IPS-11a (cell line): Measurements from ENCODE around the gene POLD2.
"Not testable (repeated sequence)": the region's sequence is repeated elsewhere in the genome, so short reads cannot be mapped to it uniquely, and the experiment has no call there.

Experiments used
- H3K4me3 ChIP-seq: one replicate; pipeline ENCODE4 v1.5.1; 2013; ENCODE audit warnings: low read depth, low read length, control low read depth

The POLD2 gene

DNA sequence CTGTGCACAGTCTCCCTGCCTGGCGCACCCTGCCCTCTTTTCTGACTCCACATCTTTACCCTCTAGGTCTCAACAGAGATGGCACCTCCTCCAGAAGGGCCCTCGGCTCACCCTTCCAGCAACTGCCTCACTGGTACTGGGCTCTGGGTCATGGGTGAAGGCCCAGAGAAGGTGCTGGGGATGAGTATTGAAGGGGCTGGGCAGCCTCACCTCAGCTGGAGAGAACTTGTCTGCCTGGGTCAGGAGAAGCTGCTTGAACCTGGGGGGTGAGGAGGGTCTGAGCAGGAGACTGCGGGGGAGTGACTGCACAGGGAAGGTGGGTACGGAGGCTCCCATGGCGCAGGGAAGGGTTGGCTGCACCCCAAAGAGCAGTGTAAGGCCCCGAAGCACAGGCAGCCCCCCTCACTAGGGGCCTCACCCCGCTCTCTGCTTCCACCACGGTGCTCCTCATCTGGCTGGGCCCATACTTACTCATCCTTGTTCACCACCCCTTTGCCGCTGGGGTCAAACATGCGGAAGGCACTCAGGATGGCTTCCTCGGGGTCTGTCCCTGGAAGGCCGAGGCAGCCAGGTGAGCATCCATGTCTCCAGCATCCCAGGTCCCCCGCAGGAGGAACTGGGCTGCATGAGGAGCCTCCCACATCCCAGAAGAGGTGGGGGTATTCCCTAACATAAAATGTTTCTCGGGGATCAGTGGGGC, 16.1 kb upstream of the POLD2 start:
- H3K4me3 ChIP-seq: no peak overlapping the region

DNA sequence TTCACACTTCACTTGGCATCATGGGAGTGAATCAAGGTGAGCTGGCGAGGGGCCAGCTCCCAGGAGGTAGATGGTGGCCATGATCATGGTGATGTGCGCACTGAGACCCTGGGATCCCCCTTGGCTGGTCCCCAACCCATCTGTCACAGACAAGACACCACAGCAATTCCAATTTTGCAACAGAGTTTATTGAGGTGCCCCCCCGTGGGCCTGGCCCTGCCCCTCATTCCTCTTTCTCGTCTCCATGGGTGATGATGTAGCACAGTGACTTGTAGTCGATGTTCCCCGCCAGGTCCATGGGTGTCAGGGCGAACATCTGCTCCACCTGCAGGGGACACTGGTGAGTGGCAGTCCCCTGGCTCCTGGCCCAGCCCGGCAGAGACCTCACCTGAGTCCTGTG, 15.3 kb upstream of the POLD2 start:
- H3K4me3 ChIP-seq: no peak overlapping the region

DNA sequence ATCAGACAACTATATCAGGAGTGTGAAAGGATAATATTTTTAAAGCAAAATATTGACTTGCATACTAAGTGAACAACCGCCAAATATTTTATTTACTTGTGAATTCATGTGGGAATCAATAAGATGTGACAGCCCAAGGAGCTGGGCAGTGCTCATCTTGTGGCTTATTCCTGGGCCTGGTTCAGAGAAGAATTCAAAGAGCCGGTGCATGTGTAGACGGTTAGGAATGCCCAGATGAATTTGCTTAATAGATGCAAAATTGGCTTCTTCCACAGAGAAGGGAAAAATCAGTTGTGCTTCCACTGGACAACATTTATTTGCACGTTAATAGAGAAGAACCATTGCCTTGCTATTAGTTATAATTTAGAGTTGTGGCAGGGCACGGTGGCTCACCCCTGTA, 13.4 kb upstream of the POLD2 start:
- no peak overlapping the region for H3K4me3 ChIP-seq

DNA sequence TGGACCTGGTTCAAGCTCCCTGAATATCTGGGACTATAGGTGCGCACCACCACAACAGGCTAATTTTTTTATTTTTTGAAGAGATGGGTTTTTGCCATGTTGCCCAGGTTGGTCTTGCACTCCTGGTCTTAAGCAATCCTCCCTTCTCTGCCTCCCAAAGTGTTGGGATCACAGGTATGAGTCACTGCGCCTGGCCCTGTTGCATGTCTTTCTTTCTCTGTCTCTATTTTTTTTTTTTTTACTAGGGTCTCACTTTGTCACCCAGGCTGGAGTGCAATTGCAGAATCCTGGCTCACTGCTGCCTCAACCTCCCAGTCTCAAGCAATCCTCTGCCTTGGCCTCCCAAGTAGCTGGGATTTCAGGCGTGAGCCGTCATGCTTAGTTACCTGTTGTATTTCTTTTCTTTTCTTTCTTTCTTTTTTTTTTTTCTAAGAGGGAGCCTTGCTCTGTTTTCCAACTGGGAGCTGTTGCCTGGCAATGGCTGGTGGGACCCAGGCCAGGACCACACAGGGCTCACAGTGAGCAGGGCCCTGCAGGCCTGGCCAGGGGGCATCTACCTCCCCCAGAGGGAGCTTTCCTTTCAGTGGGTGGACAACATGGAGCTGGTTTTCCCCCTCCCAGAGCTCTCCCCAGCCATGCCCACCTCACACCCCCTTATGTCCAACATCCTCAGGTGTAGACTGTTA, 11.7 kb upstream of the POLD2 start:
- no peak overlapping the region for H3K4me3 ChIP-seq

DNA sequence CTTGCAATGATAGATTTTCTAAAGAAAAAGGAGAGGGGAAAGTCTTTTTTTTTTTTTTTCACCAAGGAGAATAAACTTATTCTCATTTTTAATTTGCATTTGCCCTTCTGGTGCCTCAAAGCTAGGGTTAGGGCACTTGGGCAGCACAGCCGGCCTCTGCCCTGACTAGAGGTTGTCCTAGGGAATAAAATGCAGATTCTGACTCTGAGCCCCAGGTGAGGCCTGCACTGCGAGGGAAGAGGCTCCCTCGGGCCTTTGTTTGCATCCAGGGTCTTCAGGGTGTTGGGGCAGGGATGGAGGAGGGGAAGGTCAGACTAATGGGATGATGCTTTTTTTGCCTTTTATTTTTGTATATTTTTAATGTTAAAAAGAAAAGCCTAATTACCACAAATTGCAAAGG, 9.9 kb upstream of the POLD2 start:
- H3K4me3 ChIP-seq: no peak overlapping the region

DNA sequence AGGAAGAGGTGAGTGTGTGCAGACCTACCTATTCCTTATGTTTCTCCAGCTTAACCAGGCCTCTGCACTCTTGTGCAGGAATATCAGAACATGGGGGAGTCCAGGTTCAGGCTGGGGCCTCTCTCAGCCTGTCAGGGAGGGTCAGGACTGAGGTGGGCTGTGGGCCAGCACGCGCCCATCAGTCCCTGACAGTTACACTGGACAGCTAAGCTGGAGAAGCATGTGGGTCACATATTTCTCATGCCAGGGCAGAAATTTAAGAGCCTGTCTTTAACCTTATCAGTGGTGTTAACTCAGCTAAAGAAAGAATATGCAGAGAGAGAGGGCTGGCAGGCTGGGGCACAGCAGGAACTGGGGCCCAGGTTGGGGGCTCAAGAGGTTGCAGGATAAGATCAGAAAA, 8.7 kb upstream of the POLD2 start:
- no peak overlapping the region for H3K4me3 ChIP-seq

DNA sequence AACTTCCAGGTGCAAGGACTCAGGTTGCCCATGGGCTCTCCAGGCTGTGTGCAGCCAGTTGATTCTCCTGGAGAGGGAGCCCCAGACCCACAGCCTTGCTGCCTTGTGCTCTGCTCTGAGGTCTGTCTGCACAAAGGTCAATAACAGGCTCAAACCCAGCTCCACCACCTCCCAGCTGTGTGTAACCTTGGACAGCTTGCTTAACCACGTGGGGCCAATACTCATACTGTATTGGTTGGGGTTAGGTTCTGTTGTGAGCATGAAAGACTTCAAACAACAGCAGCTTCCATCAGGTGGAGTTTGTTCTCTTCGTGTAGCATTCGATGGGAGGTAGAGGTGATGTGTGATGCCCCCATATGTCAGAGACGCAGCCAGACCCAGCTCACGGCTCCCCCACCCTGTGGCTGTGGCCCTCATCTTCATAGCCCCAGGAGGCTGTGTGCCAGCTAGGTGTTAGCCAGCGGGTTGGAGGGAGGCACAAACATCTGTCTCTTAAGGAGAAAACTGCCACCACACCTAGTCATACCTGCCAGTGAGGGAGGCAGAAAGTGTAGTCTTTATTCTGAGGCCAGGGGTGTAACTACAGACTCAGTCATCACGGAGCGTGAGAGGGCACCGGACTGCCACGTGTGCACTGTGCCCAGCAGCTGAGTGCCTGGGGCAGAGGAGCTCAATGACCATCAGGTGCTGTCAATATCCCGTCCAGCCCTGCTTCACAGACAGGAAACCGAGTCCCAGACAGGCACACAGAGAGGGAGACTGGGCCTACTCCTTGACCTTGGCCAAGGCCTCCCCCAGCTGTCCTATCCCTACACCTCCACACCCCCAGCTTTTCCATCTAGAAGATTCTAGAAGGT, 8.1 kb upstream of the POLD2 start:
- H3K4me3 ChIP-seq: no peak overlapping the region

DNA sequence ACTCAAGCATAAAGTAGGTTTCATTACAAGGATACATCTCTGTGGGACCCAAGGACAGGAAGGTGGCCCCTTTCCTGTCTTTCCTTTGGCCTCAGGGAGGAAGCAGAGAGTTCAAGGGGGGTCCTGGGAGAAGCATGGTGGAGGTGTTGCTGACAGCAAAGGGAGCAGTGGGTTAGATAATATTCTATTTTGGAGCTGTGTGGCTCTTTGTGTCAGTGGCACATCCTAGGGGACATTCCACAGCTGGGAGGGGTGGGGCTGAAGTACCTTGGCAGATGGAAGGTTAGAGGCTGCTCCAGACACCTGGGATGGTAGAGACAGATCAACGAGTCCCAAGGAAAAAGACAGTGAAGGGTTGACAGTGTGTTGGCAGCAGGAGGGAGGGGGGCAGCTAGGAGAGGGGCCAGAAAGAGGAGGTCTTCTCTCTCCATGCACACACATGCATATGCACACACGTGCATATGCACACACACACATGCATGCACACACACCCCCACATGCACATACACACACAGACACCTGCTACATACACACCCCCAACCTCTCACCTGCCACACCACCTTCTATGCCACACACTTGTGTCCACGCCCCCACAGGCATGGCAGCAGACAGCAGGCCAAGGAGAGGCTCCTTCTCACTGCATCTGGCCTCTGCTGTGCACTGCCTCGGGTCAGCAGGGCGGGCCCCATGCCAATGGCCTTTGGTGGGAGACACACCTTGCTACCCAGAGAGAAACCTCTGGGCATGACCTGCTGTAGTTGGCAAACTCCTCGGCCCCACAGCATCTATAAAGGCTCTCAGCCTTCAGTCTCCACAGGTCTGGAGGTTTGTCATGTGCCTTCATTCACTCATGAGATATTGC, 5.6 kb upstream of the POLD2 start:
- H3K4me3 ChIP-seq: no peak overlapping the region

DNA sequence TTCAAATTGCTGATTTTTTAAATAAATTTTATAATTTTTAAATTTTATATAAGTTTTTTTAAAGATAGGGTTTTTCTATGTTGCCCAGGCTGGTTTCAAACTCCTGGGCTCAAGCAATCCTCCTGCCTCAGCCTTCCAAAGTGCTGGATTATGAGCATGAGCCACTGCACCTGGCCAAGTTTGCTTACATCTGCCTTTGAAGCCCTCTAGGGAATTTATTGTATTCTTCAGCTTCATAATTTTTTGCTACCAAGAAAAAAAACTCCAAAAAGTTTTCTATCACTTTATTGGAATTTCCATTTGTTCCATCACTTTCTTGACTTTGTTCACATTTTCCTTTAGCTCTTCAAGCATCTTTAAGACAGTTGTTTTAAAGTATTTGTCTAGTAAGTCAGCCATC, 3.8 kb upstream of the POLD2 start:
- H3K4me3 ChIP-seq: no peak overlapping the region

DNA sequence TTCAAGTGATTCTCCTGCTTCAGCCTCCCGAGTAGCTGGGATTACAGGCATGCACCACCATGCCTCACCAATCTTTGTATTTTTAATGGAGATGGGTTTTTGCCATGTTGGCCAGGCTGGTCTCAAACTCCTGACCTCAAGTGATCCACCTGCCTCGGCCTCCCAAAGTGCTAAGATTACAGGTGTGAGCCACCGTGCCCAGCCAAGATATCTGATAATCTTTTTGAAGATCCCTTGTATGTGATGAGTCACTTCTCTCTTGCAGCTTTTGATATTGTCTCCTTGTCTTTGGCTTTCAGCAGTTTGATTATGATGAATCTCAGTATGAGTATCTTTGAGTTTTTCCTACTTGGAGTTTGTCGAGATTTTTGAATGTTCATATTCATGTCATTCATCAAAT, 3.2 kb upstream of the POLD2 start:
- H3K4me3 ChIP-seq: not testable (repeated sequence)

DNA sequence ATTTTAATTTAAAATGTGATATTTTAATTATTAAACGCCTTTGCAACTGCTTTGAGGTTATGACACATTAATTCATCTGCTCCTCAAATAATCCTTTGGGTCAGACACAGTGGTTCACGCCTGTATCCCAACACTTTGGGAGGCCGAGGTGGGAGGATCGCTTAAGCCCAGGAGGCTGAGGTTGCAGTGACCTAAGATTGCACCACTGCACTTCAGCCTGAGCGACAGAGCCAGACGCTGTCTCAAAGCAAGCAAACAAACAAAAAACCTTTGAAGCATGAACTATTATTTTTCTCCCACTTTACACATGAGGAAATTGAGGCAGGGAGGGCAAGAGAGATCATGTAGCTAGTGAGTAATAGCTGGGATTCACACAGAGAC, 1.5 kb upstream of the POLD2 start:
- H3K4me3 ChIP-seq: no peak overlapping the region

DNA sequence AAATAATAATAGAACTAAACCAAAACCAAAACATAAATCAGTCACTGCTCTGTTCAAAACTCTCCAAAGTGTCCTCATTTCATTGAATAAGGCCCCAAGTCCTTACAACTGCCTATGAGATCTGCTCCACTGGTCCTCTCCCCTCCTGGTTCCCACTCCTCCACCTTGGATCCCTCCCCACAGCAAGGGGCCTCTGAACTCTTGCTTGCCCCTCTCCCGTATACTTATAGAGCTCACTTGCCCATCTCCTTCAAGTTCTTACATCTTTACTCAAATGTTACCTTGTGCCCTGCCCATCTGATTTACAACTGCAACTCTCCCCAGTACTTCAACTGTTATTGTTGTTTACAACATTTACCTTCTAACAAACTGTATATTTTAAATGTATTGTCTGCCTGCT, 819 bp downstream of the POLD2 start:
- H3K4me3 ChIP-seq: peak overlapping the region; percentile 86

DNA sequence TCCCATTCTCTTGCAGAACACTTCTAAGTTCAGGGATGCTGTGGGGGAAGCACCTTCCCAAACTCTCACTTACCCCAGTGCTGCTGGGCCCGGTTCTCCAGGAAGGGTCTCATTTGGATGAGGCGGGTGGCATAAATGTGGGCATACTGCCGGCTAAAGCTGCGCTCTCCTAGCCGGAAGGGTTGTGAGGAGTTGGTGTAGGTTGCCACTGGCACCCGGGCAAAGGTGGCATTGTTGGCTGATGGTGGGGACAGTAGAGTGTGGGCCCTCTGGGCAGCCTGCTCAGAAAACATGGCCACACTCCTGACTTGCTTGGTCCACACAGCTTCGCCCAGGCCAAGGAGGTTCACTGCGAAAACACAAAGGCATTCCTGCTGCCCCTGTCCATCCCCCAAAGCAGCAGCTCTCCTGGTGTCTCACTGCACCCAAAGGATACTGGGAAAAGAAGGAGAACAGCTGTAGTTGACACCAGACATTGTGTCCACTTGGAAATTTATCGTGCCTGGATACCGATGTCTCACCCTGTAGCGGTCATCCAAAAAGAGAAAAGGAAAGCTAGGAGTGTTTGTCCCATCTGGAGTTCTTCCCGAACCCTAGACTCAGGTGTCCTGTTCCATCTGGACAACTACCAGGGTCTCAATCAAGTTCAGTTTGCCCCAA, 1.5 kb downstream of the POLD2 start:
- no peak overlapping the region for H3K4me3 ChIP-seq

DNA sequence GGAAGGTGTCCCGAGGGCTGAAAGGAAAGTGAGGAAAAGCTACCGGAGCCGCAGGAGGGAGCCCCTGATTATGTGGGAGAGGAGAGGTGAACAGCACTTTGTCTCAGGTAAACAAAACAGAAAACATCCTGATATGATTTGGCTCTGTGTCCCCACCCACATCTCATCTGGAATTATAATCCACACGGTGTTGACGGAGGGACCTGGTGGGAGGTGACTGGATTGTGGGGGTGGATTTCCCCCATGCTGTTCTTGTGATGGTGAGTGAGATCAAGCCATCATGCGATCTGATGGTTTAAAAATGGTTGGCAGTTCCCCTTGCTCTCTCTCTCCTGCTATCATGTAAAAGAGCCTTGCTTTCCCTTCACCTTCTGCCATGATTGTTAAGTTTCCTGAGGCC, 3.0 kb downstream of the POLD2 start:
- no peak overlapping the region for H3K4me3 ChIP-seq

DNA sequence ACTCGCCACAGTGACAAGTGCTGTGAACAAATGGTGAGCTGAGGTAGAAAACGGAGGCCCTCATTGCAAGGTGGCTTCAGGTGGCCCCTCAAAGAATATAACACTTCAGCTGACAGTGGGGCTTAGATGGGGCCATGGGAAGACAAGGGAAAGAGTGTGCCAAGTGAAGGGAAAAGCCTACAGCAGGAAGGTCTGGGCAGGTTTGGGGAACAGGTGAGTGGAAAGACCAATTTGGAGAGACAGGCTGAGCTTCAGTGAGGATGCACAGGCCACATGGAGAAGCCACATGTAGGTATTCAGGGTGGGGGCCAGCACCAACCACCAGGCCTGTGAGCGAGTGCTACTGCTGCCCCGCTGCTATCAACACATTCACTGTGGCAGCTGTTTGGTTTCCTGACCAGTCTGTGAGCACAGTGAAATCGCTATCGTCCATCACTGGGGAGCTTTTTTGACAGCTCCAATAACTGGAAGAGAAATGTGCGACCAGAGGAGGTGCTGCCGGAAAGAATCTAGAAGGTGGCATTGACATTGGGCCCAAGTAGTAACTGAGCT, 3.4 kb downstream of the POLD2 start:
- no peak overlapping the region for H3K4me3 ChIP-seq

DNA sequence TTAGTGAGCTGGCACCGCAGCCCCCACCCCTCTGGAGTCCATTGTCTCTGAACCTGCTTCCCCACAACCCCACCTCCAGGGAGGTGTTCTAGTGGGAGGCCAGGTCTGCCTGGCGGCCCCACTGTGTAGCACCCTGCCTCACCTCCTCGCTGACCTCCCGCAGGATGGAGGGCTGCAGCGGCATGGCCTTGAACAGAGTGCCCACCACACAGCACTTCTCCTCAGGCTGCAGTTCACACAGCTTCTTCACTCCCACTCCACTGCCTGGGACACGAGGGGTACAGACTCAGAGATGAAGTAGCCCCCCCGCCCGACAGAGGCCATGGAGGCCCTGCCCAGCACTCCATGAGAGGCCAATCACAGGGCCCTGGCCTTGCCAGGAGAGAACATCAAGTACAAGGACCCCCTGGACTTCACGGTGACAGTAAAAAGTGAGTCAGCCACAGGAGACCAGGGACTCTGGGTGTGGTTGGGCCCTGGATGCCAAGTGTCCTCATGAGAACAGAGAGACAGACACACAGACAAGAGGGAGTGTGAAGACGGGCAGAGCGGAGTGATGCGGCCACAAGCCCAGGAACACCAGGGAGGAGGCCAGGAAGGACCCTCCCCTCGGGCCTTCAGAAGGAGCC, 5.4 kb downstream of the POLD2 start:
- no peak overlapping the region for H3K4me3 ChIP-seq

DNA sequence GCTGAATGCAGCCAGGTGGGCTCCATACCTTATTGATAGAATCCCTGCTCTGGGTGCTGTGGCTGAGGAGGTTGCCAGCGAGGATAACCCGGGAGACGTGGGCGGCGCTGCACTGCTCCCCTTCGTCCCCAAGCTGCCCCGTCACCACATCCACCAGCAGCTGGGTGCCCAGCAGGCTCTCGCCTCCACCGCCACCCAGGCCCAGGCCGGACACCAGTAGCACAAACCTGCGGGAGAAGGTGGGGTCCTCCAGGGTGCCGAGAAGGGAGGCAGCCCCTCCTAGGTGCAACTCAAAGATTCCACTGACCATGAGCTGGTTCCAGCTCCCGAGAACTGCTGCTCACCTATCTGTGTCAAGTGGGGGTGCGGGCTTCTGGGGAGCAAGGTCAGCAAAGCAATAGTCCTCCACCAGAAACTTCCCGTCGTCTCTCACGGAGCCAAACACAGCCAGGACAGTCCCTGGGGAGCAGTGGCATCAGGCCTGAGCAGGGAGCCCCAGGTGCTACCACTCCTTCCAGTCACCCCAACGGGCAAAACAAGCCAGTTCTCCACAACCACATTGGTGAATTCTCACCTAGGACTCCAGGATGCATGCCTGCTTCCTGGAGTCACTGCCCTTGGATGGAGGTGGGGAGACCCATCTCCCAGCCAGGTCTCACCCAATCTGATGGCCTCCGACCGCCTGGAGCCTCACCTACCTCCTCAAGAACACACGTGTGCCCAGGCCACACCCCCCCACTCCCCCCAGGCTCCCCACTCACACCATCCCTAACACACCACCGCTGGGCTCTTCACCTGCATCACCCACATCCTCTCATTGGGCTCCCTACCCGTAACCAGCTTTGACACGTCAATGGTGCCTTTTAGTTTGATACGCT, 6.3 kb downstream of the POLD2 start:
- H3K4me3 ChIP-seq: no peak overlapping the region

DNA sequence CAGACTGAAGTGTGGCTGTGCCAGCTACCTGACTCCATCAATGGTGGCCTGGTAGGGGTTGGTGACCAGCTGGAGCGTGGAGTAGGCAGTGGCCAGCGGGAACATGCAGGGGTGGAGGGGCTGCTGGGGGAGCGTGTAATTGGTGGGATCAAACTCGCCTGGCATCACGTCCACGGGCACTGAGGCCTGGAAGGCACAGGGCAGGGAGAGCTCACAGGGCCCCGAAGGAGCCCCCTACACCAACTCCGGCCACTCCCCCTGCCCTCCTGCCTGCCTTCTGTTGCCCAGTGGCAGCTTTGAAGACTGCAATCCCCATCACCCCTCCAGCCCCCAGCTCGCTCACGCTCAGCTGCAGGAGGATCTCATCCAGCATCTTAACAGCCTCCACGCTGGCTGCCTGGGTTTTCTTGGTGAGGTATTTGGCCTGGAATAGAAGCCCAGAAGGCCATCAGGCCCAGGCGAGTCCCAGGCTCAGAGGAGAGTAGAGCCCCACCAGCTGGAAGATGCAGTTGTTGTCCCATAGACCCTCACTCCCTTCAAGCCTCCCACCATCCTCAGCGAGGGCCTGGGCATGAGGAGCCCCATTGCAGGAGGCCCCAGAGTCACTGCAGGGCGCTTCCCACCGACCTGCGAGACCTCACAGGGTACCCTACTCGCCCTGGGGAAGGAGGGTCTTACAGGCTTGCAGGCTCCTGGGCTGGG, 7.1 kb downstream of the POLD2 start:
- H3K4me3 ChIP-seq: no peak overlapping the region
